Ascending aorta (tissue), 2 donors: Measurements from ENCODE around the gene TAOK2. TPM values are rescaled to one million over a fixed set of nuclear protein-coding genes. Genes with fewer than 3 reads are reported as not detected.
A peak's percentile ranks its signal among the peaks of the same experiment; 100 is the strongest.

Experiments used
- DNase-seq, 2 donors: peaks; one replicate each; pipeline ENCODE4 v3.0.0-alpha.2; 2019; ENCODE audit warnings: low spot score in 2 of 2
- H3K27ac ChIP-seq, 2 donors: fragments of 200-600 bp; sonication (generic); one replicate each; pipeline ENCODE4 v1.5.1; 2016 to 2017; ENCODE audit warnings: mild to moderate bottlenecking in 1 of 2
- H3K27me3 ChIP-seq: fragments of 200-600 bp; sonication (generic); one replicate; pipeline ENCODE4 v1.5.1; 2017
- H3K36me3 ChIP-seq, 2 donors: fragments of 200-600 bp; sonication (generic); one replicate each; pipeline ENCODE4 v1.5.1; 2016
- H3K4me1 ChIP-seq, 2 donors: fragments of 200-600 bp; sonication (generic); one replicate each; pipeline ENCODE4 v1.5.1; 2016 to 2017; ENCODE audit warnings: mild to moderate bottlenecking in 1 of 2
- H3K4me3 ChIP-seq, 2 donors: fragments of 200-600 bp; sonication (generic); one replicate each; pipeline ENCODE4 v1.5.1; 2016 to 2017; ENCODE audit warnings: mild to moderate bottlenecking in 1 of 2
- H3K9me3 ChIP-seq, 2 donors: fragments of 200-600 bp; sonication (generic); one replicate each; pipeline ENCODE4 v1.5.1; 2016
- CTCF ChIP-seq, 3 experiments: fragments of 200-600 bp in 2 of 3; fragments of 450-650 bp in 1 of 3; sonication (generic) in 2 of 3; IDR thresholded peaks; one replicate each; pipeline ENCODE4 v1.5.1; 2016 to 2019; ENCODE audit warnings: antibody characterized with exemption in 3 of 3, mild to moderate bottlenecking in 1 of 3, moderate library complexity in 1 of 3
- intact Hi-C: fragments of 100-400 bp; cut with DNase I; formaldehyde crosslinking; loops from one replicate; pipeline ENCODE4 v1.15.1; 2023
- total RNA-seq: library from RNA; depleted of rRNA; stranded (reverse); fragments of >200 nt; gene quantifications from one replicate; pipeline ENCODE4 v1.1.0, GENCODE V29; 2016

The TAOK2 gene
- total RNA-seq, 1 donor from 2014 or later, result 101 TPM

GRCh38 chr16:29977063-29977825 is 3.6 kb downstream of the TAOK2 start:
- intact Hi-C loops, result no loop called here
- Histone ChIP-seq H3K9me3 (no peaks in the 10 kb centered on the region), H3K27ac (peak overlapping the region in 1 of 2 donors; percentile 55), H3K27me3 (no peaks in the 10 kb centered on the region), H3K4me3 (no peak overlapping the region), H3K36me3 (peaks cover 37 to 47% of the 10 kb centered on the region in 2 donors), H3K4me1 (peaks cover 12 to 24% of the 10 kb centered on the region in 2 donors)
- no peak for TF ChIP-seq CTCF (IDR thresholded peaks at IDR 0.05)
- DNase-seq, result no peak

DNA sequence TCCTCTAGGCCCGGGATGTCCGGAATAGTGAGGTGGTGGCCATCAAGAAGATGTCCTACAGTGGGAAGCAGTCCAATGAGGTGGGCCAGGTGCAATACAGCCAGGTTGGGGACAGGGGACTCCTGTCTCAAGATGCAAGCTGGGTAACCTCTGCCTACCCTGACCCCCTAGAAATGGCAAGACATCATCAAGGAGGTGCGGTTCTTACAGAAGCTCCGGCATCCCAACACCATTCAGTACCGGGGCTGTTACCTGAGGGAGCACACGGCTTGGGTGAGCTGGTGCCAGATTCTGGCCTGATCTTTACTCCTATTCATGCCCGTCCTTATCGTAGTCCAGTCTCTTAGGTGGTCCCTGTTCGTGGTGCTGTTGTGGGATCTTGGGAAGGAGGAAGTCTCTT is 4.4 kb downstream of the TAOK2 start:
- Histone ChIP-seq H3K27ac (peak overlapping the region in 1 of 2 donors; percentile 55), H3K9me3 (no peaks in the 10 kb centered on the region), H3K27me3 (no peaks in the 10 kb centered on the region), H3K4me3 (no peak overlapping the region), H3K4me1 (peaks cover 12 to 22% of the 10 kb centered on the region in 2 donors), H3K36me3 (peaks cover 45 to 55% of the 10 kb centered on the region in 2 donors)
- intact Hi-C loops, result no loop called here
- no peak for TF ChIP-seq CTCF (IDR thresholded peaks at IDR 0.05)
- DNase-seq, result no peak

GRCh38 chr16:29978564-29979270 is 5.0 kb downstream of the TAOK2 start:
- DNase-seq, result no peak
- no peak overlapping the region for H3K27ac ChIP-seq

GRCh38 chr16:29982560-29983419 is 9.1 kb downstream of the TAOK2 start:
- intact Hi-C loops, result no loop called here
- no peak for TF ChIP-seq CTCF (IDR thresholded peaks at IDR 0.05)

More at GRCh38 chr16:29978564-29979270, 5.0 kb downstream of the TAOK2 start:
- TF ChIP-seq CTCF (IDR thresholded peaks at IDR 0.05), result no peak
- Histone ChIP-seq H3K9me3 (no peaks in the 10 kb centered on the region), H3K4me1 (peaks cover 12 to 21% of the 10 kb centered on the region in 2 donors), H3K27me3 (no peaks in the 10 kb centered on the region), H3K36me3 (peaks cover 51 to 61% of the 10 kb centered on the region in 2 donors), H3K4me3 (no peak overlapping the region)
- intact Hi-C loops, result no loop called here

GRCh38 chr16:29983420-29984136 is 9.9 kb downstream of the TAOK2 start:
- Histone ChIP-seq H3K4me1 (no peaks in the 10 kb centered on the region), H3K4me3 (no peak overlapping the region), H3K27ac (no peak overlapping the region), H3K27me3 (no peaks in the 10 kb centered on the region), H3K36me3 (peaks cover 91 to 100% of the 10 kb centered on the region in 2 donors), H3K9me3 (no peaks in the 10 kb centered on the region)
- no peak for DNase-seq
- no peak for TF ChIP-seq CTCF (IDR thresholded peaks at IDR 0.05)
- intact Hi-C loops, result no loop called here

More at GRCh38 chr16:29982560-29983419, 9.1 kb downstream of the TAOK2 start:
- H3K4me3 ChIP-seq, result no peak overlapping the region
- H3K36me3 ChIP-seq, result peaks cover 88 to 100% of the 10 kb centered on the region in 2 donors
- no peaks in the 10 kb centered on the region for H3K4me1 ChIP-seq
- H3K27me3 ChIP-seq, result no peaks in the 10 kb centered on the region
- H3K27ac ChIP-seq, result no peak overlapping the region
- DNase-seq, result no peak
- H3K9me3 ChIP-seq, result no peaks in the 10 kb centered on the region
